K562 (cell line): Measurements from ENCODE around the gene NCAM2. TPM values are rescaled to one million over a fixed set of nuclear protein-coding genes. Genes with fewer than 3 reads are reported as not detected.
"Not testable (repeated sequence)": the region's sequence is repeated elsewhere in the genome, so short reads cannot be mapped to it uniquely, and the experiment has no call there.

Experiments used
- CUX1 ChIP-seq: fragments of 200-800 bp; sonication (Bioruptor generic); IDR thresholded peaks from 2 replicates; pipeline ENCODE4 v1.6.1; 2016; ENCODE audit warnings: missing genetic modification characterization, missing compliant biosample characterization
- polyA plus RNA-seq, 8 experiments: library from polyadenylated mRNA; depleted of rRNA in 4 of 8; stranded (reverse) in 5 of 8; unstranded in 3 of 8; fragments of >200 nt; fragmentation: Nextera tagmentation in 2 of 8; fragmentation: Illumina TruSeq in 1 of 8; extraction: Ambion mirVana in 2 of 8; extraction: Trizol in 1 of 8; gene quantifications; 2 replicates each; pipeline versions ENCODE4 v1.2.1 to v1.2.3, GENCODE V29; 2011 to 2014; ENCODE audit warnings: inconsistent platforms in 1 of 8, missing spikeins in 1 of 8
- total RNA-seq, 7 experiments: library from RNA; depleted of rRNA in 6 of 7; stranded (reverse); fragments of >200 nt in 6 of 7; fragmentation: Illumina TruSeq in 2 of 7; extraction: Trizol in 2 of 7; gene quantifications; 2 replicates each; pipeline versions ENCODE4 v1.2.1 to v1.2.3, GENCODE V29; 2011 to 2021; ENCODE audit warnings: low replicate concordance in 1 of 7
- TF ChIP-seq, protein P1 (sequence below): fragments of 450-650 bp; IDR thresholded peaks from 2 replicates; pipeline ENCODE4 v1.6.1; 2016
- TF ChIP-seq, protein P2 (sequence below), 2 experiments: fragments of 450-650 bp in 1 of 2; sonication (generic) in 1 of 2; formaldehyde crosslinking in 1 of 2; IDR thresholded peaks in 1 of 2; conservative IDR thresholded peaks in 1 of 2; 2 replicates each; pipeline versions ENCODE4 v1.6.1 to v1.8.1; 2016 to 2023; ENCODE audit warnings: mild to moderate bottlenecking in 2 of 2, moderate library complexity in 2 of 2, inconsistent platforms in 1 of 2, missing genetic modification reagents in 1 of 2
- TF ChIP-seq, protein P3 (sequence below): fragments of 200-800 bp; sonication (Bioruptor generic); IDR thresholded peaks from 2 replicates; pipeline ENCODE4 v1.6.1; 2017; ENCODE audit warnings: missing genetic modification characterization, missing compliant biosample characterization
- TF ChIP-seq, protein P4 (sequence below): fragments of 450-650 bp; IDR thresholded peaks from 2 replicates; pipeline ENCODE4 v1.6.1; 2016; ENCODE audit warnings: borderline replicate concordance
- TF ChIP-seq, protein P5 (sequence below), 2 experiments: IDR thresholded peaks; 2 replicates each; pipeline ENCODE4 v1.6.1; 2011; ENCODE audit warnings: borderline replicate concordance in 1 of 2, control low read depth in 1 of 2, low read depth in 1 of 2, low read length in 1 of 2, mild to moderate bottlenecking in 1 of 2, mixed read lengths in 1 of 2, moderate library complexity in 1 of 2; ENCODE audit not compliant: insufficient read depth in 1 of 2, insufficient read length in 1 of 2, poor library complexity in 1 of 2, severe bottlenecking in 1 of 2; ENCODE audit errors: extremely low read depth in 1 of 2
- TF ChIP-seq, protein P6 (sequence below): fragments of 450-650 bp; IDR thresholded peaks from 2 replicates; pipeline ENCODE4 v1.6.1; 2017; ENCODE audit warnings: antibody characterized with exemption, mild to moderate bottlenecking

The NCAM2 gene
- total and polyA plus RNA-seq, 9 of the 15 experiments (the other 6 are each of a cell fraction or from before 2014, with no cell fraction given) = 14.0 to 58.2 (median 27.8) TPM

DNA sequence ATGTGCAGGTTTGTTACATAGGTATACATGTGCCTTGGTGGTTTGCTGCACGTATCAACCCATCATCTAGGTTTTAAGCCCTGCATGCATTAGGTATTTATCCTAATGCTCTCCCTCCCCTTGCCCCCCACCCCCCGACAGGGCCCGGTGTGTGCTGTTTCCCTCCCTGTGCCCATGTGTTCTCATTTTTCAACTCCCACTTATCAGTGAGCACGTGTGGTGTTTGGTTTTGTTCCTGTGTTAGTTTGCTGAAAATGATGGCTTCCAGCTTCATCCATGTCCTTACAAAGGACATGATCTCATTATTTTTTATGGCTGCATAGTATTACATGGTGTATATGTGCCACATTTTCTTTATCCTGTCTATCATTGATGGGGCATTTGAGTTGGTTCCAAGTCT lies 151.2 kb downstream of the NCAM2 start (continued):
- TF ChIP-seq, protein P1, sequence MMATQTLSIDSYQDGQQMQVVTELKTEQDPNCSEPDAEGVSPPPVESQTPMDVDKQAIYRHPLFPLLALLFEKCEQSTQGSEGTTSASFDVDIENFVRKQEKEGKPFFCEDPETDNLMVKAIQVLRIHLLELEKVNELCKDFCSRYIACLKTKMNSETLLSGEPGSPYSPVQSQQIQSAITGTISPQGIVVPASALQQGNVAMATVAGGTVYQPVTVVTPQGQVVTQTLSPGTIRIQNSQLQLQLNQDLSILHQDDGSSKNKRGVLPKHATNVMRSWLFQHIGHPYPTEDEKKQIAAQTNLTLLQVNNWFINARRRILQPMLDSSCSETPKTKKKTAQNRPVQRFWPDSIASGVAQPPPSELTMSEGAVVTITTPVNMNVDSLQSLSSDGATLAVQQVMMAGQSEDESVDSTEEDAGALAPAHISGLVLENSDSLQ = 0 out of 2 replicates have a peak, but pooled peaks have one; percentile 11
- TF ChIP-seq, protein P2, sequence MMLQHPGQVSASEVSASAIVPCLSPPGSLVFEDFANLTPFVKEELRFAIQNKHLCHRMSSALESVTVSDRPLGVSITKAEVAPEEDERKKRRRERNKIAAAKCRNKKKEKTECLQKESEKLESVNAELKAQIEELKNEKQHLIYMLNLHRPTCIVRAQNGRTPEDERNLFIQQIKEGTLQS (IDR thresholded peaks at IDR 0.05) = 0 out of 2 replicates have a peak, but pooled peaks have one; percentile 22
- TF ChIP-seq, protein P2 (CRISPR knock-in tag; conservative IDR thresholded peaks at IDR 0.05) = not testable (repeated sequence)
- TF ChIP-seq, protein P3, sequence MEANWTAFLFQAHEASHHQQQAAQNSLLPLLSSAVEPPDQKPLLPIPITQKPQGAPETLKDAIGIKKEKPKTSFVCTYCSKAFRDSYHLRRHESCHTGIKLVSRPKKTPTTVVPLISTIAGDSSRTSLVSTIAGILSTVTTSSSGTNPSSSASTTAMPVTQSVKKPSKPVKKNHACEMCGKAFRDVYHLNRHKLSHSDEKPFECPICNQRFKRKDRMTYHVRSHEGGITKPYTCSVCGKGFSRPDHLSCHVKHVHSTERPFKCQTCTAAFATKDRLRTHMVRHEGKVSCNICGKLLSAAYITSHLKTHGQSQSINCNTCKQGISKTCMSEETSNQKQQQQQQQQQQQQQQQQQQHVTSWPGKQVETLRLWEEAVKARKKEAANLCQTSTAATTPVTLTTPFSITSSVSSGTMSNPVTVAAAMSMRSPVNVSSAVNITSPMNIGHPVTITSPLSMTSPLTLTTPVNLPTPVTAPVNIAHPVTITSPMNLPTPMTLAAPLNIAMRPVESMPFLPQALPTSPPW = peak; percentile 27; the same call in 1 of the 2 replicates
- TF ChIP-seq, protein P4, sequence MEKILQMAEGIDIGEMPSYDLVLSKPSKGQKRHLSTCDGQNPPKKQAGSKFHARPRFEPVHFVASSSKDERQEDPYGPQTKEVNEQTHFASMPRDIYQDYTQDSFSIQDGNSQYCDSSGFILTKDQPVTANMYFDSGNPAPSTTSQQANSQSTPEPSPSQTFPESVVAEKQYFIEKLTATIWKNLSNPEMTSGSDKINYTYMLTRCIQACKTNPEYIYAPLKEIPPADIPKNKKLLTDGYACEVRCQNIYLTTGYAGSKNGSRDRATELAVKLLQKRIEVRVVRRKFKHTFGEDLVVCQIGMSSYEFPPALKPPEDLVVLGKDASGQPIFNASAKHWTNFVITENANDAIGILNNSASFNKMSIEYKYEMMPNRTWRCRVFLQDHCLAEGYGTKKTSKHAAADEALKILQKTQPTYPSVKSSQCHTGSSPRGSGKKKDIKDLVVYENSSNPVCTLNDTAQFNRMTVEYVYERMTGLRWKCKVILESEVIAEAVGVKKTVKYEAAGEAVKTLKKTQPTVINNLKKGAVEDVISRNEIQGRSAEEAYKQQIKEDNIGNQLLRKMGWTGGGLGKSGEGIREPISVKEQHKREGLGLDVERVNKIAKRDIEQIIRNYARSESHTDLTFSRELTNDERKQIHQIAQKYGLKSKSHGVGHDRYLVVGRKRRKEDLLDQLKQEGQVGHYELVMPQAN = 0 out of 2 replicates have a peak, but pooled peaks have one; percentile 42
- TF ChIP-seq, protein P5, sequence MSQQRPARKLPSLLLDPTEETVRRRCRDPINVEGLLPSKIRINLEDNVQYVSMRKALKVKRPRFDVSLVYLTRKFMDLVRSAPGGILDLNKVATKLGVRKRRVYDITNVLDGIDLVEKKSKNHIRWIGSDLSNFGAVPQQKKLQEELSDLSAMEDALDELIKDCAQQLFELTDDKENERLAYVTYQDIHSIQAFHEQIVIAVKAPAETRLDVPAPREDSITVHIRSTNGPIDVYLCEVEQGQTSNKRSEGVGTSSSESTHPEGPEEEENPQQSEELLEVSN (IDR thresholded peaks at IDR 0.05; ENCODE audit: borderline replicate concordance in 1 of 2, extremely low read depth in 1 of 2, insufficient read depth in 1 of 2, insufficient read length in 1 of 2, low read depth in 1 of 2, low read length in 1 of 2, poor library complexity in 1 of 2, severe bottlenecking in 1 of 2) = peak in 1 of 2 experiments; percentile 44
- TF ChIP-seq, protein P6, sequence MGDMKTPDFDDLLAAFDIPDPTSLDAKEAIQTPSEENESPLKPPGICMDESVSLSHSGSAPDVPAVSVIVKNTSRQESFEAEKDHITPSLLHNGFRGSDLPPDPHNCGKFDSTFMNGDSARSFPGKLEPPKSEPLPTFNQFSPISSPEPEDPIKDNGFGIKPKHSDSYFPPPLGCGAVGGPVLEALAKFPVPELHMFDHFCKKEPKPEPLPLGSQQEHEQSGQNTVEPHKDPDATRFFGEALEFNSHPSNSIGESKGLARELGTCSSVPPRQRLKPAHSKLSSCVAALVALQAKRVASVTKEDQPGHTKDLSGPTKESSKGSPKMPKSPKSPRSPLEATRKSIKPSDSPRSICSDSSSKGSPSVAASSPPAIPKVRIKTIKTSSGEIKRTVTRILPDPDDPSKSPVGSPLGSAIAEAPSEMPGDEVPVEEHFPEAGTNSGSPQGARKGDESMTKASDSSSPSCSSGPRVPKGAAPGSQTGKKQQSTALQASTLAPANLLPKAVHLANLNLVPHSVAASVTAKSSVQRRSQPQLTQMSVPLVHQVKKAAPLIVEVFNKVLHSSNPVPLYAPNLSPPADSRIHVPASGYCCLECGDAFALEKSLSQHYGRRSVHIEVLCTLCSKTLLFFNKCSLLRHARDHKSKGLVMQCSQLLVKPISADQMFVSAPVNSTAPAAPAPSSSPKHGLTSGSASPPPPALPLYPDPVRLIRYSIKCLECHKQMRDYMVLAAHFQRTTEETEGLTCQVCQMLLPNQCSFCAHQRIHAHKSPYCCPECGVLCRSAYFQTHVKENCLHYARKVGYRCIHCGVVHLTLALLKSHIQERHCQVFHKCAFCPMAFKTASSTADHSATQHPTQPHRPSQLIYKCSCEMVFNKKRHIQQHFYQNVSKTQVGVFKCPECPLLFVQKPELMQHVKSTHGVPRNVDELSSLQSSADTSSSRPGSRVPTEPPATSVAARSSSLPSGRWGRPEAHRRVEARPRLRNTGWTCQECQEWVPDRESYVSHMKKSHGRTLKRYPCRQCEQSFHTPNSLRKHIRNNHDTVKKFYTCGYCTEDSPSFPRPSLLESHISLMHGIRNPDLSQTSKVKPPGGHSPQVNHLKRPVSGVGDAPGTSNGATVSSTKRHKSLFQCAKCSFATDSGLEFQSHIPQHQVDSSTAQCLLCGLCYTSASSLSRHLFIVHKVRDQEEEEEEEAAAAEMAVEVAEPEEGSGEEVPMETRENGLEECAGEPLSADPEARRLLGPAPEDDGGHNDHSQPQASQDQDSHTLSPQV = peak; percentile 45
- TF ChIP-seq CUX1 (CRISPR knock-in tag) = peak; percentile 43; the same call in 1 of the 2 replicates
